A549 treated with CpdA at 1 μM for 4 hours (cell line): ENCODE data around the gene GLOD4. TPM values are rescaled to one million over a fixed set of nuclear protein-coding genes. Genes with fewer than 3 reads are reported as not detected.

Source experiments
- total RNA-seq: library from RNA; stranded (reverse); fragments of 200-300 nt; extraction: Qiagen RNA extraction; gene quantifications from 5 replicates; pipeline ENCODE4 v1.2.3, GENCODE V29; 2022; ENCODE audit warnings: low read depth

GLOD4 gene
- 95.3 to 139 TPM (median 97.1 TPM) in 5 replicates for total RNA-seq

GRCh38 chr17:781805-782731, at the start of gene GLOD4, which contains the start of gene MRM3:
Gene GLOD4, minus strand, starts transcription at chr17:782280. Its CDS starts 25 bp downstream, at chr17:782255.
Gene MRM3, plus strand, starts transcription at chr17:782353. Its CDS starts 26 bp downstream, at chr17:782379.

GRCh38 chr17:752002-752619, 30.0 kb downstream of the GLOD4 start, which contains the start of gene GEMIN4:
Gene GEMIN4, minus strand, starts transcription at chr17:752264. Its CDS starts 122 bp downstream, at chr17:752142.

GRCh38 chr17:732067-732901, 49.8 kb downstream of the GLOD4 start, which contains the start of gene TLCD3A:
Gene TLCD3A, plus strand, starts transcription at chr17:732596. Its CDS starts 52 bp downstream, at chr17:732648.

Other genes with a start within 250 kb of the GLOD4 start
- gene VPS53, start 67.4 kb downstream of the GLOD4 start, total RNA-seq: 22.2 to 27.3 TPM (median 25.8 TPM) in 5 replicates
- 50.9 to 56.8 TPM (median 55.1 TPM) in 5 replicates for gene TLCD3A, start 49.7 kb downstream of the GLOD4 start, total RNA-seq
- 57.8 to 66.3 TPM (median 63.2 TPM) in 5 replicates for gene GEMIN4, start 30.0 kb downstream of the GLOD4 start, total RNA-seq
- gene MRM3, start 73 bp upstream of the GLOD4 start, total RNA-seq: 43.3 to 54.2 TPM (median 45.0 TPM) in 5 replicates
- 21.9 to 27.7 TPM (median 26.6 TPM) in 5 replicates for gene NXN, start 197.5 kb upstream of the GLOD4 start, total RNA-seq
- 25.6 to 29.3 TPM (median 28.5 TPM) in 5 replicates for gene TIMM22, start 214.8 kb upstream of the GLOD4 start, total RNA-seq